Coronary artery (tissue), 2 donors: Measurements from ENCODE around the gene CES3.
"Not testable (repeated sequence)": the region's sequence is repeated elsewhere in the genome, so short reads cannot be mapped to it uniquely, and the experiment has no call there.

Source experiments
- DNase-seq: peaks from one replicate; pipeline ENCODE4 v3.0.0-alpha.2; 2017; ENCODE audit warnings: low spot score
- H3K27ac ChIP-seq, 2 donors: fragments of 200-600 bp; sonication (generic); one replicate each; pipeline ENCODE4 v1.5.1; 2016 to 2019
- H3K4me3 ChIP-seq: fragments of 200-600 bp; sonication (generic); 2 replicates; pipeline ENCODE4 v1.5.1; 2016; ENCODE audit warnings: mild to moderate bottlenecking, moderate library complexity
- CTCF ChIP-seq: fragments of 200-600 bp; sonication (generic); IDR thresholded peaks from one replicate; pipeline ENCODE4 v1.5.1; 2019; ENCODE audit warnings: antibody characterized with exemption

CES3 gene

GRCh38 chr16:66970775-66971720 lies 10.0 kb downstream of the CES3 start:
- no peak overlapping the region for H3K4me3 ChIP-seq
- DNase-seq = no peak
- no peak overlapping the region for H3K27ac ChIP-seq
- no peak for TF ChIP-seq CTCF

- Histone ChIP-seq H3K4me3 (no peak overlapping the region), H3K27ac (no peak overlapping the region)
- no peak for TF ChIP-seq CTCF
- DNase-seq = no peak
These were observed 11.9 kb downstream of the CES3 start for GRCh38 chr16:66972983-66973382.

- H3K27ac ChIP-seq = no peak overlapping the region
- DNase-seq = no peak
- TF ChIP-seq CTCF = no peak
- H3K4me3 ChIP-seq = no peak overlapping the region
These were observed 12.7 kb downstream of the CES3 start for GRCh38 chr16:66973716-66974115.

GRCh38 chr16:66974156-66974931 lies 13.3 kb downstream of the CES3 start:
- not testable (repeated sequence) for H3K27ac ChIP-seq, DNase-seq, H3K4me3 ChIP-seq

GRCh38 chr16:66974932-66975246 lies 13.8 kb downstream of the CES3 start:
- DNase-seq, H3K27ac ChIP-seq, H3K4me3 ChIP-seq: not testable (repeated sequence)

- no peak for TF ChIP-seq CTCF
- Histone ChIP-seq H3K4me3 (no peak overlapping the region), H3K27ac (no peak overlapping the region)
- DNase-seq = no peak
These were observed 14.3 kb downstream of the CES3 start for GRCh38 chr16:66975302-66975893.

GRCh38 chr16:66976746-66977145 lies 15.7 kb downstream of the CES3 start:
- H3K27ac ChIP-seq = no peak overlapping the region
- H3K4me3 ChIP-seq = no peak overlapping the region
- DNase-seq = no peak
- no peak for TF ChIP-seq CTCF
